Astrocyte of the cerebellum (primary cell): ENCODE data around the gene NMNAT1.
"Not testable (repeated sequence)": the region's sequence is repeated elsewhere in the genome, so short reads cannot be mapped to it uniquely, and the experiment has no call there.

Experiments used
- DNase-seq: peaks from one replicate; pipeline ENCODE4 v3.0.0-alpha.2; 2011; ENCODE audit warnings: low read depth
- H3K4me3 ChIP-seq: 2 replicates; pipeline ENCODE4 v1.5.1; 2011; ENCODE audit warnings: mild to moderate bottlenecking, low read depth, low read length, moderate library complexity
- CTCF ChIP-seq: IDR thresholded peaks from 2 replicates; pipeline ENCODE4 v1.5.1; 2012; ENCODE audit warnings: low read length, low read depth, moderate library complexity, mild to moderate bottlenecking; ENCODE audit errors: missing control alignments
- in situ Hi-C: cut with HindIII; loops from 2 replicates; pipeline ENCODE4 v1.10.0; 2017; ENCODE audit warnings: low sequenced_read_pairs

NMNAT1 gene

GRCh38 chr1:10007169-10007568 is 63.9 kb downstream of the NMNAT1 start:
- no peak for TF ChIP-seq CTCF
- in situ Hi-C loops = no loop called here
- DNase-seq = no peak
- no peak overlapping the region for H3K4me3 ChIP-seq

GRCh38 chr1:10014016-10014415 is 70.7 kb downstream of the NMNAT1 start:
- TF ChIP-seq CTCF = no peak
- no peak for DNase-seq
- in situ Hi-C loops = no loop called here
- H3K4me3 ChIP-seq = no peak overlapping the region

DNA sequence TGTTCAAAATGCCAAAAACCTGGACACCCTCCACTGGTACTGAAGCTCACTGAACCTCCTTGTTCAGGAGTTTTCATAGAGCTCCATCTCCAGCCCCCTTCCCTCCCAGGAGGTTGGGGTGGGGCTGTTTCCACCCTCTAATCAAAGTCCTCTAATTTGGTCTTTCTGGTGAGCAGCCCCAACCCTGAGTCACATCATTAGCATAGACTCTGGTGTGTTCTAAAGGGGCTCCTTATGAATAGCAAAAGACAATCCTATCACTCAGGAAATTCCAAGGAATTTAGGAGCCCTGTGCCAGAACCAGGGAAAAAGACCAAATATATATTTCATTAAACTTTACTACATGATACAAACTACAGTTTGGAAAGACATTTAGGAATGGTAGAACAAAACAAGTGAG is 76.3 kb downstream of the NMNAT1 start:
- no peak overlapping the region for H3K4me3 ChIP-seq
- DNase-seq = no peak
- TF ChIP-seq CTCF = no peak
- in situ Hi-C loops = no loop called here

- in situ Hi-C loops = no loop called here
- no peak overlapping the region for H3K4me3 ChIP-seq
- no peak for DNase-seq
- TF ChIP-seq CTCF = no peak
Observed at GRCh38 chr1:10020086-10020485, 76.8 kb downstream of the NMNAT1 start.

GRCh38 chr1:10020678-10021077 is 77.4 kb downstream of the NMNAT1 start:
- H3K4me3 ChIP-seq, in situ Hi-C loops, DNase-seq: not testable (repeated sequence)

GRCh38 chr1:10021992-10022391 is 78.7 kb downstream of the NMNAT1 start:
- DNase-seq, in situ Hi-C loops, H3K4me3 ChIP-seq: not testable (repeated sequence)

- in situ Hi-C loops = no loop called here
- TF ChIP-seq CTCF = no peak
- no peak overlapping the region for H3K4me3 ChIP-seq
- DNase-seq = no peak
Observed at GRCh38 chr1:10022656-10023055, 79.4 kb downstream of the NMNAT1 start.

DNA sequence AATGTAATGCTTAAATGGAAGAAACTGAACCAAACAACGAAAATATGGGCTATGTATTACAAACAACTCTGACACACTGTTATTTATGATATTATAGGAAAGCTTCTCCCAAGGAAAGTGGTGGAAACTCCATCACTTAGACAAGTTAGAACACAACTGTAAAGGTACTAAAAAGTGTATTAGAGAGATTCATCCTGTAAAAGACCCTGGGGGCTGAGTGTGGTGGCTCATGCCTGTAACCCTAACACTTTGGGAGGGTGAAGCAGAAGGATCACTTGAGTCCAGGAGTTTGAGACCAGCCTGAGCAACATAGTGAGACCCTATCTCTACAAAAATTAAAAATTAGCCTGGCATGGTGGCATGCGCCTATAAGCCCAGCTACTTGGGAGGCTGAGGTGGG is 82.1 kb downstream of the NMNAT1 start:
- H3K4me3 ChIP-seq = no peak overlapping the region
- TF ChIP-seq CTCF = no peak
- no peak for DNase-seq
- in situ Hi-C loops = no loop called here
